Urinary bladder (tissue), 4 donors: ENCODE measurements around the gene BNC2. TPM values are rescaled to one million over a fixed set of nuclear protein-coding genes. Genes with fewer than 3 reads are reported as not detected.

Experiments used
- DNase-seq: peaks from one replicate; pipeline ENCODE4 v3.0.0-alpha.2; 2015; ENCODE audit errors: extremely low spot score
- H3K27ac ChIP-seq: one replicate; pipeline ENCODE4 v1.5.1; 2013; ENCODE audit warnings: low read depth, mild to moderate bottlenecking, moderate library complexity
- H3K36me3 ChIP-seq: one replicate; pipeline ENCODE4 v1.6.1; 2013; ENCODE audit warnings: mild to moderate bottlenecking, moderate library complexity; ENCODE audit not compliant: insufficient read depth
- H3K4me1 ChIP-seq: one replicate; pipeline ENCODE4 v1.6.1; 2013; ENCODE audit warnings: mild to moderate bottlenecking, moderate library complexity; ENCODE audit not compliant: insufficient read depth
- H3K4me3 ChIP-seq: one replicate; pipeline ENCODE4 v1.5.1; 2013; ENCODE audit warnings: low read depth, low read length
- WGBS: extraction: QIAGEN DNeasy Blood & Tissue Kit; methylation state at CpG from one replicate; pipeline ENCODE4 v1.1.7; 2013; 5-methylcytosine and 5-hydroxymethylcytosine counted together
- polyA plus RNA-seq: library from polyadenylated mRNA; stranded (reverse); fragments of 200-250 nt; gene quantifications from one replicate; pipeline ENCODE4 v1.2.3, GENCODE V29; 2013
- total RNA-seq: library from RNA; depleted of rRNA; stranded (reverse); fragments of >200 nt; gene quantifications from one replicate; pipeline ENCODE4 v1.2.3, GENCODE V29; 2014
- donor health status: healthy with polysubstance abuse.
- donor health status: healthy.

BNC2 gene
- total and polyA plus RNA-seq, 2 donors = 10.7 to 69.5 TPM

GRCh38 chr9:16514131-16514530 is 356.3 kb downstream of the BNC2 start:
- no peaks in the 10 kb centered on the region for H3K4me1 ChIP-seq
- no peak for DNase-seq
- no peaks in the 10 kb centered on the region for H3K36me3 ChIP-seq
- no peak overlapping the region for H3K27ac ChIP-seq
- 78% methylated on average over 1 of the region's 1 CpG for WGBS
- H3K4me3 ChIP-seq = no peak overlapping the region

- no peaks in the 10 kb centered on the region for H3K36me3 ChIP-seq
- no peak overlapping the region for H3K4me3 ChIP-seq
- DNase-seq = no peak
- WGBS = 67% methylated on average over 4 of the region's 4 CpGs
- no peak overlapping the region for H3K27ac ChIP-seq
- no peaks in the 10 kb centered on the region for H3K4me1 ChIP-seq
These were observed 358.2 kb downstream of the BNC2 start for GRCh38 chr9:16512281-16512680.

- no peaks in the 10 kb centered on the region for H3K36me3 ChIP-seq
- 93% methylated on average over 2 of the region's 2 CpGs for WGBS
- DNase-seq = no peak
- no peak overlapping the region for H3K27ac ChIP-seq
- H3K4me1 ChIP-seq = no peaks in the 10 kb centered on the region
- H3K4me3 ChIP-seq = no peak overlapping the region
These were observed 360.0 kb downstream of the BNC2 start for GRCh38 chr9:16510482-16510881.

- 64% methylated on average over 5 of the region's 5 CpGs for WGBS
- H3K27ac ChIP-seq = no peak overlapping the region
These were observed 360.5 kb downstream of the BNC2 start for GRCh38 chr9:16509997-16510396.

GRCh38 chr9:16505199-16505598 is 365.3 kb downstream of the BNC2 start:
- no peaks in the 10 kb centered on the region for H3K36me3 ChIP-seq
- WGBS = 16% methylated on average over 2 of the region's 2 CpGs
- DNase-seq = no peak
- no peaks in the 10 kb centered on the region for H3K4me1 ChIP-seq
- no peak overlapping the region for H3K4me3 ChIP-seq
- H3K27ac ChIP-seq = no peak overlapping the region

More at GRCh38 chr9:16509997-16510396, 360.5 kb downstream of the BNC2 start:
- no peak overlapping the region for H3K4me3 ChIP-seq
- no peaks in the 10 kb centered on the region for H3K4me1 ChIP-seq
- no peaks in the 10 kb centered on the region for H3K36me3 ChIP-seq
- no peak for DNase-seq

GRCh38 chr9:16501726-16502125 is 368.7 kb downstream of the BNC2 start:
- WGBS = 97% methylated on average over 2 of the region's 2 CpGs
- no peak overlapping the region for H3K4me3 ChIP-seq
- H3K27ac ChIP-seq = no peak overlapping the region
- no peaks in the 10 kb centered on the region for H3K4me1 ChIP-seq
- no peak for DNase-seq
- no peaks in the 10 kb centered on the region for H3K36me3 ChIP-seq

- H3K27ac ChIP-seq = no peak overlapping the region
- H3K4me1 ChIP-seq = no peaks in the 10 kb centered on the region
- H3K4me3 ChIP-seq = no peak overlapping the region
- H3K36me3 ChIP-seq = no peaks in the 10 kb centered on the region
- 83% methylated on average over 2 of the region's 2 CpGs for WGBS
- DNase-seq = no peak
These were observed 369.3 kb downstream of the BNC2 start for GRCh38 chr9:16501141-16501540.

- no peak overlapping the region for H3K27ac ChIP-seq
- 94% methylated on average over 2 of the region's 2 CpGs for WGBS
- H3K4me3 ChIP-seq = no peak overlapping the region
- no peaks in the 10 kb centered on the region for H3K4me1 ChIP-seq
- no peaks in the 10 kb centered on the region for H3K36me3 ChIP-seq
- no peak for DNase-seq
These were observed 370.1 kb downstream of the BNC2 start for GRCh38 chr9:16500386-16500785.

GRCh38 chr9:16499892-16500291 is 370.6 kb downstream of the BNC2 start:
- Histone ChIP-seq H3K4me3 (no peak overlapping the region), H3K27ac (no peak overlapping the region), H3K36me3 (no peaks in the 10 kb centered on the region), H3K4me1 (no peaks in the 10 kb centered on the region)
- no peak for DNase-seq

GRCh38 chr9:16496908-16497307 is 373.6 kb downstream of the BNC2 start:
- no peaks in the 10 kb centered on the region for H3K4me1 ChIP-seq
- 94% methylated on average over 2 of the region's 2 CpGs for WGBS
- H3K4me3 ChIP-seq = no peak overlapping the region
- no peak overlapping the region for H3K27ac ChIP-seq
- no peaks in the 10 kb centered on the region for H3K36me3 ChIP-seq
- no peak for DNase-seq

GRCh38 chr9:16487915-16488314 is 382.6 kb downstream of the BNC2 start:
- DNase-seq = no peak
- WGBS = 54% methylated on average over 7 of the region's 7 CpGs
- Histone ChIP-seq H3K27ac (no peak overlapping the region), H3K4me1 (no peaks in the 10 kb centered on the region), H3K36me3 (no peaks in the 10 kb centered on the region), H3K4me3 (no peak overlapping the region)

GRCh38 chr9:16485575-16486321 is 384.7 kb downstream of the BNC2 start:
- DNase-seq = no peak
- Histone ChIP-seq H3K4me1 (no peaks in the 10 kb centered on the region), H3K4me3 (no peak overlapping the region), H3K36me3 (no peaks in the 10 kb centered on the region), H3K27ac (no peak overlapping the region)
- WGBS = 91% methylated on average over 6 of the region's 6 CpGs

- Histone ChIP-seq H3K36me3 (no peaks in the 10 kb centered on the region), H3K4me1 (no peaks in the 10 kb centered on the region), H3K27ac (no peak overlapping the region), H3K4me3 (no peak overlapping the region)
- WGBS = 87% methylated on average over 3 of the region's 3 CpGs
- DNase-seq = no peak
These were observed 385.3 kb downstream of the BNC2 start for GRCh38 chr9:16485160-16485559.

- Histone ChIP-seq H3K36me3 (no peaks in the 10 kb centered on the region), H3K27ac (no peak overlapping the region), H3K4me3 (no peak overlapping the region), H3K4me1 (no peaks in the 10 kb centered on the region)
- no peak for DNase-seq
- WGBS = 55% methylated on average over 2 of the region's 2 CpGs
These were observed 385.7 kb downstream of the BNC2 start for GRCh38 chr9:16484744-16485143.

GRCh38 chr9:16484180-16484579 is 386.3 kb downstream of the BNC2 start:
- 48% methylated on average over 5 of the region's 5 CpGs for WGBS
- DNase-seq = no peak
- no peak overlapping the region for H3K4me3 ChIP-seq
- H3K4me1 ChIP-seq = no peaks in the 10 kb centered on the region
- H3K36me3 ChIP-seq = no peaks in the 10 kb centered on the region
- no peak overlapping the region for H3K27ac ChIP-seq
